Breast epithelium (tissue), 4 donors: ENCODE results near the gene SCN10A. TPM values are rescaled to one million over a fixed set of nuclear protein-coding genes. Genes with fewer than 3 reads are reported as not detected.

ENCODE experiments used
- DNase-seq, 2 donors: peaks; one replicate each; pipeline ENCODE4 v3.0.0-alpha.2; 2019; ENCODE audit warnings: low spot score in 2 of 2
- H3K27ac ChIP-seq, 2 donors: fragments of 200-600 bp; sonication (generic) in 1 of 2; one replicate each; pipeline ENCODE4 v1.5.1; 2016 to 2019; ENCODE audit warnings: mild to moderate bottlenecking in 1 of 2
- H3K27me3 ChIP-seq, 2 donors: fragments of 200-600 bp; sonication (generic) in 1 of 2; one replicate each; pipeline versions ENCODE4 v1.5.1 to v1.6.0; 2017 to 2019; ENCODE audit warnings: control low read depth in 1 of 2, mild to moderate bottlenecking in 1 of 2
- H3K36me3 ChIP-seq: fragments of 200-600 bp; one replicate; pipeline ENCODE4 v1.5.1; 2019
- H3K4me1 ChIP-seq, 2 donors: fragments of 200-600 bp; sonication (generic); one replicate each; pipeline ENCODE4 v1.5.1; 2016 to 2019; ENCODE audit warnings: control low read depth in 1 of 2
- H3K4me3 ChIP-seq, 3 donors: fragments of 200-600 bp; sonication (generic); 1 replicate in 2 of 3; 2 replicates in 1 of 3; pipeline ENCODE4 v1.5.1; 2016 to 2019; ENCODE audit warnings: mild to moderate bottlenecking in 3 of 3, moderate library complexity in 2 of 3
- H3K9me3 ChIP-seq, 2 donors: fragments of 200-600 bp; sonication (generic) in 1 of 2; one replicate each; pipeline ENCODE4 v1.5.1; 2016 to 2019; ENCODE audit warnings: control low read depth in 1 of 2
- POLR2A ChIP-seq: fragments of 450-650 bp; IDR thresholded peaks from one replicate; pipeline ENCODE4 v1.6.1; 2016; ENCODE audit warnings: antibody characterized with exemption, mild to moderate bottlenecking, moderate library complexity
- POLR2AphosphoS5 ChIP-seq, 3 donors: sonication (generic); formaldehyde crosslinking; IDR thresholded peaks; one replicate each; pipeline ENCODE4 v1.6.1; 2017; ENCODE audit warnings: antibody characterized with exemption in 3 of 3
- intact Hi-C: fragments of 100-400 bp; cut with DNase I; formaldehyde crosslinking; loops from one replicate; pipeline ENCODE4 v1.15.1; 2023; ENCODE audit warnings: low total_unique reads
- total RNA-seq, 3 donors: library from RNA; depleted of rRNA; stranded (reverse); fragments of >200 nt; gene quantifications; one replicate each; pipeline ENCODE4 v1.1.0, GENCODE V29; 2016
- TF ChIP-seq, protein P1 (sequence below), 3 donors: fragments of 450-650 bp; IDR thresholded peaks; one replicate each; pipeline ENCODE4 v1.5.1; 2016 to 2017; ENCODE audit warnings: antibody characterized with exemption in 3 of 3, mild to moderate bottlenecking in 3 of 3, moderate library complexity in 3 of 3

SCN10A gene
- not detected for total RNA-seq

DNA sequence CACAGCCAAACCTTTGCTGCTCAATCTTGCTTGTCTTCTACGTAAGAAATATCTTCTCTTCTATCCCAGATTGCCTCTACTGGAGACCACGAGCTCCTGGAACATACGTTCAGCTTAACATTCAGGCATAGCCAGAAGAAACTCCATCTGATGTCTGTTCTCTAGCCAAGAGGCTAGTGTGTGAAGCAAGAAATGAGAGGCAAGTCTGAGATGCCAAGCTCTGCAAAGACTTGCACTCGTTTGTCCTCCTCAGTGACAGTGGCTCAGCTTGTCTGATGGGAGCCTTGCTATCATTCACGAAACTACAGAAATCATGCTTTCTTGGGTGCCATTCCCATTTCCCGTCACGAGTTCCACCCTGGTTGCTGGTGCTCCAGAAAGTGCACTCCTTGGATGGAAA is at the start of gene SCN10A:
Gene SCN10A (minus strand): TSS at position 192 of the 400 bp plus-strand sequence. CDS start 22,207 bp downstream, outside the sequence.
- no peaks in the 10 kb centered on the region for H3K4me1 ChIP-seq
- H3K4me3 ChIP-seq, result no peak within 1 kb of the TSS
- intact Hi-C loops, result no loop called here
- H3K36me3 ChIP-seq, result no peaks in the 10 kb centered on the region
- no peak for TF ChIP-seq POLR2AphosphoS5 (IDR thresholded peaks at IDR 0.05)
- TF ChIP-seq, protein P1, sequence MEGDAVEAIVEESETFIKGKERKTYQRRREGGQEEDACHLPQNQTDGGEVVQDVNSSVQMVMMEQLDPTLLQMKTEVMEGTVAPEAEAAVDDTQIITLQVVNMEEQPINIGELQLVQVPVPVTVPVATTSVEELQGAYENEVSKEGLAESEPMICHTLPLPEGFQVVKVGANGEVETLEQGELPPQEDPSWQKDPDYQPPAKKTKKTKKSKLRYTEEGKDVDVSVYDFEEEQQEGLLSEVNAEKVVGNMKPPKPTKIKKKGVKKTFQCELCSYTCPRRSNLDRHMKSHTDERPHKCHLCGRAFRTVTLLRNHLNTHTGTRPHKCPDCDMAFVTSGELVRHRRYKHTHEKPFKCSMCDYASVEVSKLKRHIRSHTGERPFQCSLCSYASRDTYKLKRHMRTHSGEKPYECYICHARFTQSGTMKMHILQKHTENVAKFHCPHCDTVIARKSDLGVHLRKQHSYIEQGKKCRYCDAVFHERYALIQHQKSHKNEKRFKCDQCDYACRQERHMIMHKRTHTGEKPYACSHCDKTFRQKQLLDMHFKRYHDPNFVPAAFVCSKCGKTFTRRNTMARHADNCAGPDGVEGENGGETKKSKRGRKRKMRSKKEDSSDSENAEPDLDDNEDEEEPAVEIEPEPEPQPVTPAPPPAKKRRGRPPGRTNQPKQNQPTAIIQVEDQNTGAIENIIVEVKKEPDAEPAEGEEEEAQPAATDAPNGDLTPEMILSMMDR (IDR thresholded peaks at IDR 0.05), result no peak
- no peak for TF ChIP-seq POLR2A
- H3K27me3 ChIP-seq, result peaks cover 0 to 7% of the 10 kb centered on the region in 2 donors
- H3K27ac ChIP-seq, result no peak within 1 kb of the TSS
- H3K9me3 ChIP-seq, result no peaks in the 10 kb centered on the region
- DNase-seq, result no peak

DNA sequence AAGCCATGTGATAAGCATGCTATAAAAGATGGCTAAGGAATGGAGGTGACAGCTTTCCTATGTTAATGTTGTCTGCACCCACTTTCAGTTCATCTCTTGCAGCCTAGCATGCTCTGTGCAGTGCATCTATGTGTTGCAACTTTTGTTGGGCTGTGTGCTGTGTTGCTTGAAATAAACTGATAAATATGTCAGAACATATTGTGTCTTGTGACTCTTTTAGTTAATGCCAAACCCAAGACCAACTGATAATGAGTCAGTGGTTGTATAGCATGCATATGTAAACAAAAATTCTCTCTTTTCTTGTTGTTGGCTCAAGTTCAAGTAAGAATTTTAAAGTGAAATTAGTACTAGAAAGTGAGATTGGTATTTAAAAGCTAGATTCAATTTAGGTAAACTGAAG is 37.0 kb upstream of the SCN10A start:
- Histone ChIP-seq H3K27ac (no peak overlapping the region), H3K27me3 (no peaks in the 10 kb centered on the region), H3K4me1 (no peaks in the 10 kb centered on the region), H3K9me3 (peaks cover 0 to 13% of the 10 kb centered on the region in 2 donors), H3K36me3 (no peaks in the 10 kb centered on the region), H3K4me3 (no peak overlapping the region)
- DNase-seq, result no peak
- TF ChIP-seq POLR2A, result no peak
- TF ChIP-seq POLR2AphosphoS5 (IDR thresholded peaks at IDR 0.05), result no peak
- TF ChIP-seq, protein P1 (IDR thresholded peaks at IDR 0.05), result no peak
- intact Hi-C loops, result no loop called here

DNA sequence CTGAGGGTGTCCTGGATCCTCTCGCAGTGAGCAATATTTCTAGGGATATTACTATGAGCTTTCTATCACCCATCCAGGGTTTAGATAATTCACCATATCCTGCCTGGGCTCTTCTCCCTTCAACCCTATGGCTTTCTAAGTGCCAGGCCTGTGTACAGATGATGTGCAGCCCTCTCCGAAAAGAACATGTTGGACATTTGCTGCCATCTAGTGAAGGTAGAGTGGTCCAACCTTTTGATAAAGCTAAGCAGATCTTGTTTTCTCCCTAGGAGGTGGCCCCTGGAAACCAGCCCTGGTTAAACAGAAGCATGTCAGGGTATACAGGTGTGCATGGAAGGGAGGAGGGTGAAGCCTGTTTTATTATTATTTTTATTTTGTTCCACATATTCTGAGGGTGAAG is 27.9 kb upstream of the SCN10A start:
- Histone ChIP-seq H3K9me3 (no peaks in the 10 kb centered on the region), H3K27me3 (no peaks in the 10 kb centered on the region), H3K4me3 (no peak overlapping the region), H3K4me1 (no peaks in the 10 kb centered on the region), H3K27ac (no peak overlapping the region), H3K36me3 (no peaks in the 10 kb centered on the region)
- intact Hi-C loops, result no loop called here
- DNase-seq, result no peak
- TF ChIP-seq, protein P1 (IDR thresholded peaks at IDR 0.05), result no peak
- TF ChIP-seq POLR2A (no peak), POLR2AphosphoS5 (IDR thresholded peaks at IDR 0.05) (no peak)

DNA sequence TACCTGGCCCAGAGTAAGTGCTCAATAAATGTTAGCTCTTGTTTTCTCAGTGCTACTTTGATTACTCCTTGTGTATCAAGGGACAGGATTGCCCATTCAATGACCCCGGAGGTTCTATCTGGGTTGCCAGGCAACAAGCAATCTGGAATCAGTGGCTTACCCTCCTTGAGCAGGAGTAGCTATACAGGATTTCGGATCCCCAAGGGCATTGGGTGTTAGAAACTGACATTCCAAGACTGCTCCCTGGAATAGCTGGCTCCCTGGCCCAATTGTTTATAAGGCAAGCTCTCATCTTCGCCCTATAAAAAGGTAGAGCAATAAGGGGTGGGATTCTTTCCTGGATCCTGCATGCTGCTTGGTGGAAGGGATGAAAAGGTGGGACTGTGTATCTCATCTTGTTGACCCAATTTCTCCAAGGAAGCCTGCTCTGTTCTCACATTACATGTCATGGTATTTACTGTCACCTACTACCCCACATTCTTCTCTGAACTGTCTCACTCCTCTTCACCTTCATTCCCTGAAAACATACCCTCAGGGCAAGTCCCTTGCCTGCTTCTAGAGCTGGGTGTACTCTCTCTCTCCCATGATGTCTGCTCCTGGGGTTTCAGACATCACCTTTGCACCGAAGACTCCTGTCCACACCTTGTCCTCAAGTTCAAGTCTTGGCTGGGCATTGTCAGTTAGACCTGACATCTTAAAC is 26.4 kb upstream of the SCN10A start:
- no peaks in the 10 kb centered on the region for H3K36me3 ChIP-seq
- intact Hi-C loops, result no loop called here

DNA sequence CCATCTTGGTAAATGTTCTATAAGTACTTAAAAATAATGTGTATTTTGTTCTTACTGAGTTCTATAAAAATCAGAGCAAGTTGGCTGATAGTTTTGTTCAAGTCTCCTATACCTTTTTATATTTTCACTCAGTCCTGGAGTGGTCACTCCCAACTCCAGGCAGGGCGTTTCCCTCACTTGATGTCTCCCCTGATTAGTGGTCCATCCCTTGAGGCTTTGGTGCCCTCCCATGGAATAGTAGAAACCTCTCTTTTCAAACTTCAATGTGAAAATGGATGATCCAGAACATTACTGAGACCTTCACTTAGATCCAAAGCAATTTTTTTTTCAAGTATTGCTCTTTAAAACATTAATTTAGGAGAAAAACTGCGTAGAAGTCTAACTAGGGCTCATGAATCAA is 25.0 kb upstream of the SCN10A start:
- H3K4me3 ChIP-seq, result no peak overlapping the region
- TF ChIP-seq POLR2A, result no peak
- no peak for TF ChIP-seq POLR2AphosphoS5 (IDR thresholded peaks at IDR 0.05)
- TF ChIP-seq, protein P1 (IDR thresholded peaks at IDR 0.05), result no peak
- H3K27ac ChIP-seq, result no peak overlapping the region
- no peaks in the 10 kb centered on the region for H3K4me1 ChIP-seq
- H3K36me3 ChIP-seq, result no peaks in the 10 kb centered on the region
- no peak for DNase-seq
- no peaks in the 10 kb centered on the region for H3K27me3 ChIP-seq
- intact Hi-C loops, result no loop called here
- no peaks in the 10 kb centered on the region for H3K9me3 ChIP-seq

More for the DNA sequence above, 26.4 kb upstream of the SCN10A start:
- H3K27me3 ChIP-seq, result no peaks in the 10 kb centered on the region
- TF ChIP-seq POLR2AphosphoS5 (IDR thresholded peaks at IDR 0.05) (no peak), POLR2A (no peak)
- TF ChIP-seq, protein P1 (IDR thresholded peaks at IDR 0.05), result no peak
- no peak for DNase-seq
- no peak overlapping the region for H3K4me3 ChIP-seq
- no peaks in the 10 kb centered on the region for H3K9me3 ChIP-seq
- H3K27ac ChIP-seq, result no peak overlapping the region
- no peaks in the 10 kb centered on the region for H3K4me1 ChIP-seq
